GM19035 (cell line): Measurements from ENCODE around the gene GAPVD1.
"Not testable (repeated sequence)": the region's sequence is repeated elsewhere in the genome, so short reads cannot be mapped to it uniquely, and the experiment has no call there.

Experiments used
- ATAC-seq: cut with Tn5 transposase; IDR thresholded peaks from one replicate; pipeline ENCODE4 v1.9.1; 2021; ENCODE audit not compliant: unreplicated experiment

Gene GAPVD1

GRCh38 chr9:125372441-125373226 lies 111.0 kb downstream of the GAPVD1 start:
- no peak for ATAC-seq

GRCh38 chr9:125374443-125375309 lies 113.0 kb downstream of the GAPVD1 start:
- ATAC-seq = no peak

- no peak for ATAC-seq
These were observed 114.2 kb downstream of the GAPVD1 start for GRCh38 chr9:125375820-125376219.

- ATAC-seq = no peak
These were observed 114.9 kb downstream of the GAPVD1 start for GRCh38 chr9:125376261-125377226.

- ATAC-seq = no peak
These were observed 116.1 kb downstream of the GAPVD1 start for GRCh38 chr9:125377584-125378250.

GRCh38 chr9:125378778-125379177 lies 117.2 kb downstream of the GAPVD1 start:
- ATAC-seq = no peak

- no peak for ATAC-seq
These were observed 117.6 kb downstream of the GAPVD1 start for GRCh38 chr9:125379208-125379607.

GRCh38 chr9:125380406-125380805 lies 118.8 kb downstream of the GAPVD1 start:
- no peak for ATAC-seq

- ATAC-seq = no peak
These were observed 126.4 kb downstream of the GAPVD1 start for GRCh38 chr9:125387861-125388524.

GRCh38 chr9:125388978-125389377 lies 127.4 kb downstream of the GAPVD1 start:
- no peak for ATAC-seq

GRCh38 chr9:125391704-125392103 lies 130.1 kb downstream of the GAPVD1 start:
- ATAC-seq = no peak

DNA sequence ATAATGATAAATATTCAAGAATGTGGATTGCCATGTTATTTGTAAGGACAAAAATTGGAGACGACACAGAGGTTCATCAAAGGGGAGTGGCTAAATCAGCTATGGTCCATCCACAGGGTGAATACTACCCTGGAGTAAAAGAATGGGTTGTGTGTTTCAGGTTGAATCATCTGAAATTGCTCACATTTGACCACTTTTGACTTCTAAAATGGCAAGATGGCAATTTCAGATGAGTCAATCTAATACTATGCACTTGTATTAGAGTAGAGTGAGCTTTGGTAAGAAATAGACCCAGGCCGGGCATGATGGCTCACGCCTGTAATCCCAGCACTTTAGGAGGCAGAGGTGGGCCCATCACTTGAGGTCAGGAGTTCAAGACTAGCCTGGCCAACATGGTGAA lies 131.8 kb downstream of the GAPVD1 start:
- ATAC-seq = no peak

DNA sequence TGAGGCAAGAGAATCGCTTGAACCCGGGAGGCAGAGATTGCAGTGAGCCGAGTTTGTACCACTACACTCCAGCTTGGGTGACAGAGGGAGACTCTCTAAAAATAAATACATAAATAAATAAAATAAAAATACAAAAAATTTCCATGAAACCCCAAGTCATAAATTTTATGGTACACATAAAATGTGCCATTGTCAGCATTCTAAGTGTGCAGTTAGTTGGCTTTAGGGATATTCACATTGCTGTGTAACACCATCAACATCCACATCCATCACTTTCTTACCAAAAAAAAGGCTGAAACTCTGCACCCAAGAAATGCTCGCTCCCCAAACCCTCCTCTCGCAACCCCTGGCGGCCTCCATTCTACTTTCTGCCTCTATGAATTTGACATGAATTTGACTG lies 135.2 kb downstream of the GAPVD1 start:
- ATAC-seq = no peak

GRCh38 chr9:125397736-125398135 lies 136.1 kb downstream of the GAPVD1 start:
- ATAC-seq = no peak

- ATAC-seq = no peak
These were observed 136.6 kb downstream of the GAPVD1 start for GRCh38 chr9:125398243-125398642.

GRCh38 chr9:125399165-125399564 lies 137.5 kb downstream of the GAPVD1 start:
- ATAC-seq = no peak

DNA sequence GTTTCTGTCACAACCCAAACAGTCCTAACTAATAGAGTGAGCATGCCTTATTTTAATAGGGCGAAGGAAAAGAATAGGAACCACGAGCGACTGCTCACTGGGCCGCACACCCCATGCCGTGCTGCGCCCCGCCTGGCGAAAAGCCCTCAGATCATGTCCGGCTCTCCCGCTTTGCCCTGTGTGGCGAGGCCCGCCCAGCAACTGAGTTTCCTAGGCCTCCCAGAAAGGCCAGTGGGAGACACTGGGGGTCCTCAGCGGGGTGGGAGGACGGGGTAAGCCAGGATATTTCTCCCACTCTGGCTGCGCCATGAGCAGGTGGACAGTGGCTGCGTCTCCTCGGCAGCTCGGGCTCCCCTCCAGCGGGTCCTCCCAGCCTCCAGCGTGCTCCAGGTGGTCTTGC lies 138.0 kb downstream of the GAPVD1 start:
- ATAC-seq = no peak

- ATAC-seq = not testable (repeated sequence)
These were observed 138.6 kb downstream of the GAPVD1 start for GRCh38 chr9:125400232-125400631.

DNA sequence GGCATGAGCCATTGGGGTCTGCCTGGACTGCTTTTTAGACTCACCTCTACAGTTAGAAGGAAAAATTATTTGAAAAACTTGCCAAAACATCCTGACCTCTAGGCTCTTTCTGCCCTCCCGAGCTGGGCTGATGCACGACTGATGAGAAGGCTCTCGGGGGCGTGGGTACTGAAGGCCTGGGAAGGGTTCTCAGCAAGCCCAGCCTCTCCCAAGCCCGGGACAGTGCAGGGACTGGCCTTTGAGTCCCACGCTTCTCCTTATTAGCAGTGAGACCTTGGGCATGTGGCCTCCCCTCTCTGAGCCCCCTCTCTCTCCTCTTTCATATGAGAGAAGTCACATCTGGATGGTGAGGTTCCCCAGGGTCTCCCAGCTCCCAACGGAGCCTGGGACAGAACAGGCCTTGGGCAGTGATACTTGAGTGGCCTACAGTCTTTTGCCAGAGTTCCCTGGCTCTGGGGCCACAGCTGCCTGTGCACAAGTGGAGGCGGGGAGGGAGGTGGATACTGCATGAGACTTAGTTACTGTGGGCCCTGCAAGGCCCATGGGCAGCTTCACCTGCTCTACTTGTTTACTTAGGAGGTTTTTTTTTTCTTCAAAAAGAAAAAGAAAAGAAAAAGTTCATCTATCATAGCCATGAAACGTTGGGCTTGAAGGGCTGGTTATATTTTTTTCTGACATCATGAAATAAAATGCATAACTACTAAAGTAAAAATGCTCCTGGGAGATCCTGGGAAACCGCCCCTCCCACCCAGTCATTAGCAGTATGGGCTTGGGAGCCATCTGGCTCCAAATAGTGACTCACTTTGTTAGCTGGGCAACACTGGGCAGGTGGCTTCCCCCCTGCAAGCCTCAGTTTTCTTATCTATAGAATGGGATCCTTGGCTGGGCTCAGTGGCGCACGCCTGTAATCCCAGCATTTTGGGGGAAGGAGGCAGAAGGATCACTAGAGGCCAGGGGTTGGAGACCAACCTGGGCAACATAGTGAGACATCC lies 139.4 kb downstream of the GAPVD1 start:
- ATAC-seq = no peak
